GM12872 (cell line): ENCODE data around the gene SLIT3.

Experiments
- CTCF ChIP-seq: IDR thresholded peaks from 3 replicates; pipeline ENCODE4 v1.5.1; 2011; ENCODE audit warnings: low read depth, mild to moderate bottlenecking, low read length, moderate library complexity; ENCODE audit not compliant: insufficient read depth

The SLIT3 gene

GRCh38 chr5:169176709-169177694 lies 123.9 kb downstream of the SLIT3 start:
- TF ChIP-seq CTCF = no peak

GRCh38 chr5:169175733-169176132 lies 125.2 kb downstream of the SLIT3 start:
- TF ChIP-seq CTCF = no peak

DNA sequence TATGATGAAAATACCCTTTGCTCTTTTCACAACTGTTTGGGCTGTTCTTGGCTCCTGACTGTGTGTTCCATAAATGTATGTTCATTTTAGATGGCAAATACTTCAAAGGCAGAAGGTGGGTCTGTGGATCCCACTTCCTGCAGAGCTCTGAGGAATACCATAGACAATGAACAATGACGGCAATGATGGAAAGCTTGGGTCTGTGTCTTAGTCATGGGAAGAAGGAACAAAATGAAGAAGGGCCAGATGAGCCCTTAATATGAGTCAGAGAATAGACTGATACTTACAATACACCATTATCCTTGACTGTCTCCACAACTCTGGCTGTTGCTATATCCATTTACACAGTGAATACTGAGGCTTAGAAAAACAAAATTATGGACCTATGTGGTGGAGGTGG lies 126.0 kb downstream of the SLIT3 start:
- no peak for TF ChIP-seq CTCF

GRCh38 chr5:169173372-169173771 lies 127.6 kb downstream of the SLIT3 start:
- TF ChIP-seq CTCF = no peak

DNA sequence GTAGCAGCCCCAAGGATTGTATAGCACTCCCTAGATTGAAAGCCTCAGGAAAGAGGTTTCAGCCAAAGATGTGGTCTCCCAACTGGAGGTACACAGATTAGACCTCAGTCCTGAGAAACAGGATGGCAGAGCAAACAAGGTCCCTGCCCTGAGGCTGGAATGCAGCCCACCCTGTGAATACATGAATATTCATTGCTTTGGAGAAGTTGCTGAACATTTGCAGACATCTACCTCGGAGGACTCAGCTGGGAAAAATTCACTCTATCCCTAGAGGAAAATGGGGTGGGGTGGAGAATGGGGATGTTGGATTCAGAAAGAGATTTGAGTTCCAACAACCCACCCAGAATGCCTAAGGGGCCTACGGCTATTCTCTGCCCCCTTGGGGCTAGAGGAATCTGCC lies 129.4 kb downstream of the SLIT3 start:
- TF ChIP-seq CTCF = no peak

- TF ChIP-seq CTCF = no peak
Measured at GRCh38 chr5:169169783-169170182, 131.2 kb downstream of the SLIT3 start.

GRCh38 chr5:169168280-169168679 lies 132.7 kb downstream of the SLIT3 start:
- no peak for TF ChIP-seq CTCF
